Activated CD4-positive, CD25-positive, alpha-beta regulatory T cell treated with anti-CD3 and anti-CD28 coated beads, Interleukin-2, amount 50 U/mL, for 72 hours (primary cell): ENCODE measurements around the gene SNTN.

Experiments
- DNase-seq: peaks from one replicate; pipeline ENCODE4 v3.0.0; 2021

The SNTN gene

DNA sequence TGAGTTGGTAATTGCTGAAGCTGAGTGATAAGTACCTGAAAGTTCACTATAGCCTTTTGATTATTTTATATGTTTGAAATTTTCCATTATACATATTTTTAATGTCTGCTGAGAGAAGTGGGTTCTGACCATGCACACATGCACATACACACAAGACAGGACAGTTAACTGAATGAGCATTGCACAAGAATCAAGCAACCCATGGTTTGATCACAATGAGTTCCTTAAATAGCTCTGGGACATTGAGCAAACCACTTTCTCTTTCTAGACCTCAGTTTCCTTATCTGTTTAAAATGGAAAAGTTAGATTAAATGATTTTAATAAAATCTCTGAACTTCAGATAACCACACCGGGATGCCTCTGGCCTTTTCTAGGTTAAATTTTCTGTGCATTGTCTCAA lies 26.7 kb downstream of the SNTN start:
- no peak for DNase-seq

DNA sequence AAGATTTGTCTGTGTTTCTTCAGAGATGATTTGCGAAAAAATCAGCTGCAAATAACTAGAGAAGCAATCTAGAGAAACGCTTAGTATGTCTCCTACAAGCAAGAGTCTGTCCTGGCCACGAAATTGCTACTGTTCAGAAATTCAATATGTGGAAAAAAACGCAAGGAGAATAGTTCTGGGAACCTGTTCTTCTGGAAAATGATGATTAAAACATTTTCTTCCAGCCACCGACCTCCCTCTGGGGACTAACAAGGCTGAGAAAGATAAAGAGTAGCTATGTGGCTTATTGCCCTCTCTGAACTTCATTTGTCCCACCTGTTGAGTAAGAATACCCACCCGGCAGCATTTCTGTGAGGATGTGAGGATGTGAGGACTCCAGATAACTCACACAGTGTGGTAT lies 31.6 kb downstream of the SNTN start:
- no peak for DNase-seq

DNA sequence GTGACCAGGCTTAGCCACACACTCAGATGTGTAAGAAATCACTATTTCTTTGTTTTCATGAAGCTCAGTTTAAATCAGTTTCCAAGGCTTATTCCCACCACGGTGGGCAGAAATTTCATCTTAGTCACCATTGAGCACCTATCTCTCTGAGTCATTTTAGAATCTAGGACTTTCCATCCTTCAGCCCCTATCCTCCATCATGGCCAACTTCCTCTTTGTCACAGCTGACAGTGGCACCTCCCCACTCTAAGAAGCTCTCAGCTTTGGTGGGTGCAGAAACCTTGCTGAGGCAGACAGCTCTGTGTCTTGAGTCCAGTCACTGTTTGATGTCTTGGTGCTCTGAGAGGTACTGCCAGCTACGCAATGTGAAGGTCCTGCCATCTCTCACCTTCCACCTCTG lies 32.9 kb downstream of the SNTN start:
- DNase-seq, result no peak

DNA sequence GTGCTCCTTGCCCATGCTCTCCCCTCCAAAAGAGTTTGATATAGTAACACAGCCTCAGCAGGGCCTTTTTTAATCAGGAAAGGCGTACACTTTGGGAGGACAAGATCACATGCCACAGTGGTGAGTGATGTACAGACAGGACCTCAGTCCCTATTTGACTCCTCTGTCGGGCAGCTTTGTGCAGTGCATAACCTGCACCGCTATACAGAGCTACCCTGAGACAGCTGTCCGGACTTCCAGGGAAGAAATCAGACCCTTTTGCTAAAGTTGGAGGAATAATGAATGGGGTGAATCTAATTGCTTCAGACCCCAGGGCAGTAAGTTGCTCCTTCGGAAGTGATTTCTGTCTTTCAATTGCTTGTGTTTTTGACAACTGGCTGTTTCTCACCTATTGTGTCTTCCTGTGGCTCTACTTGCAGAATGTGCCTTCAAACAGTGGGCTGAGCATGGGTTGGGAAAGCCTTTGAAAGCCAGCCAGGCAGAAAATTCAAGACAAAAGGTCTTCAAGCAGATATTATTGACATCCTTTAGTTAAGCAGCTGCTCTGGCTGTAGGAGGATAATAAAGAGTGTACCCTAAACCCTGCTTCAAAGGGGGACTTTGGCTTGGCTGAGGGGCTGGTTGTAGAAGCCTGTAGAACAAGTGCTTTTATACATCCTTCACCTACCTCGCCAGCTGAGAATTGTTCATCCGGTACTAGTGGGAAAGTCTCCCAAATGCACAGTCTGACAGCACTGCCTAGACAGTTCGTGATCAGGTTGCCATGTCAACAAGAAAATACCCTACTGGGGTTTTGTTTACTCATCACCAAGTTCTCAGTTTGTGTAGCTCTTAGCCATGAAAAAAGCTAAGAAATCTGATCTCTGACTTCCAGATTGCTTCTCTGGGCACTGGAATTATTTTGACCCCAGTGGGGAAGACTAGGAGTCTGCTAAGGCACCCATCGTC lies 35.1 kb downstream of the SNTN start:
- DNase-seq, result no peak

DNA sequence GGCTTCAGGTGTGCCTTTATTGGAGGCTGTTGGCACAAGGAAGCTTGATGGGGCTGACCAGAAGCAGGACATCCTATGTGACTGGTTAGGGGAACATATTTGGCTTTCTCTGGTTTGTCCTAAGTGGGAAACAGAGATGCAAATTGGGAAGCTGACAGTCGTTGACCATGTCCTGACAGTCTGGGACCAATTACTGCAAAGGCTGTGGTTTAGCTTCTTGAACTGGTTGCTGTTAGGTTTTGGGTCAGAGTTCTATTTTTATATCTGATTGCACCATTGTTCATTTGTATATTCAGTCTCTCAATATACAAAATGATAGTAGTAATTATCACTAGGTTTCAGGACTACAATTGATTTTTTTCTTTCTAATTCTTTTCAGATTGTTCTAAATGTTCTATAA lies 36.8 kb downstream of the SNTN start:
- DNase-seq, result no peak

DNA sequence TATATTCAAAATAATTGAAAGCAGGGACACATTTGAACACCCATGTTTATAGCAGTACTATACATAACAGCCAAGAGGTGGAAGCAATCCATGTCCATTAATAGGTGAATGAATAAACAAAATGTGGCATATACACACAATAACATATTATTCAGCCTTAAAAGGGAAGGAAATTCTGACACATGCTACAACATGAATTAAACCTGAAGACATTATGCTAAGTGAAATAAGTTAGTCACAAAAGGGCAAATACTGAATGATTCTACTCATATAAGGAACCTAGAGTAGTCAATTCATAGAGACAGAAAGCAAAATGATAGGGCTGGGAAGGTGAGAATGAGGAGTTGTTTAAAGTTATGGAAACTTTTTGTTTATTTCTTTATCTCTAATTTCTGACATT lies 40.9 kb downstream of the SNTN start:
- DNase-seq, result no peak

DNA sequence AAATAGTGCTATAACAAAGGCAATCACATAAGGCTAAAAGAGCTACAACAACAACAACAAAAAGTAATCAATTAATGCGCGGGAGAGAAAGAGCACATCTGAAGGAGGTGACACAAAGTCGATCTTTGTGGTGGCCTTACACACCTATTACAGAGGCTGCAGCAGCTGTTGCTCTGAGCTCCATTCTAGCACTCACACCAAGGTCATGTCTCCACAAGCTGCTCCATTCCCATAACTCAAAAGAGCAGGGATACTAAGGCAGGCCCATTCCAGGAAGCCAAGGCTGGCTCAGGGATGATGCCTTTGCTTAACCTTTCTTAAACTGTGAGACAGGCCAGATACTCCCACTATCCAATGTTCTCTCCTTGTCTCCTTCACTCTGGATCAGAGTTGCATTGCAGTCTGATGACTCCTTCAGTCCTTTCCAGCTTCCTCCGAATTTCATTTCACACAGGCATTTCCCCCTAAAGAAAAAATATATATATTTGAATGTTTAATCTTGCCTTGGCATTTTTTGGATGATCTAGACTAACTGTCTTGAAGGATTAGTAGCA lies 52.7 kb downstream of the SNTN start:
- no peak for DNase-seq

DNA sequence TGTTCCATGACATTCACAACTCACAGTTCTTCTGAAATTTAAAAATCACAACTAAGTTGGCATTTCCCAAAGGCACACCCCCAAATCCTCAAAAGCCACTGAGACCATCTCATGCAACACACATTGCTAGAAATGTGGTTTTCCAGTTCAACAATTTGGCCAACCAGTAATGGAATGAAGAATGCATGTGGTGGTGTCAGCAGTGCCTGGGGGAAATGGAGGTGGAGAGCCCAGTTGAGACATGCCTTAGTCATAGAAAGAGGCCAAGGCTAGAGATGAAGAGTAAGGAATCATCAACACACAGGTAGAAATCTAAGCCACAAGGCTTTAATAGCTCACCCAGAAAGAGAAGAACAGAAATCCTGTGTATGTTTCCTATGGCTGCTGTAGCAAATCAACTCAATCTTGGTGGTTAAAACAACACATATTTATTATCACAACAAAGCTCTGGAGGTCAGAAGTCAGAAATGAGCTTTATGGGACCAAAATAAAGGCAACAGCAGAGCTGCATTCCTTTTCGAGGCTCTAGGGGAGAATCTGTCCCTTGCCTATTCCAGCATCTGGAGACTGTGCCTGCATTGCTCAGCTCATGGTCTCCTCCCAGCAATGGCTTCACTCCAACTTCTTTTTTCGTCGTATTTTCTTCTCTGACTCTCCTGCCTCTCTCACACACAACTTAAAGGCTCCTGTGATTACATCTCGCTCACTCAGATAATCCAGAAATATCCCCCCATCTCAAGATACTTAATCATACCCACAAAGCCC lies 54.0 kb downstream of the SNTN start:
- DNase-seq, result no peak

DNA sequence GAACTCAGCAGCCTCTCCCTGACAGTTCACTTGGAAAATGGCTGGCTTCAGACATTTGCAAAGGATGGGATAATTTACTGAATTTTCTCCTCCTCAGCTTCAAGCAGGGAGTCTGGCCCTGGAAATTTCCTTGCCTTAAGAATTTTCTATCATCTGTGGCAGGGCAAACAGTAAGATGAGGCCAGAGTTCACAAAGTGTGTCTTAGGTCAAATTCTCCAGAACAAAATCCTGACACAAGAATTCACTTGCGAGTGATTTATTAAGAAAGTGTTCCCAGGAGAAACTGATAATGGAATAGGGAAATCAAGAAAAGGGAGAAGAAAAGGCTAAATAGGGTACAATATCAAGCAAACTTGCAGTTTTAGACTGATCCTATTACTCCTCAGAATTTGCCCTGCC lies 55.3 kb downstream of the SNTN start:
- DNase-seq, result no peak

DNA sequence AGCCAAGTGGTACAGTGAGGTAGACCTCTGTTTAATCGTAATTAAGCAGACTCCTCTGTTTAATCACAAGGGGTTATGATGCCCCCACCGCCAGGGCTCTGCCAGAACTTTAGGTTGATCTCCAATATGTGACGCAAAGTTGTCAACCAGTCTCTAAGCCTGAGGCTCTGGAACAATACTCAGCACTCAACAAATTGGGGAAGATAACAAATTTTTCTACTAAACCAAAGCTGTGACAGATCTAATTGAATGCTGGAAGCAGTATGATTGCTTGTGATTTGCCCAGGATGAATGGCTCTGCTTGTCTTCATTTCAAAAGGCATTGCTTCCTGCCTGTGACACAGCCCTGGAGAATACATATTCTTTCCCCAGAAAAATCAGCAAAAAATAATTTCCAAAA lies 57.1 kb downstream of the SNTN start:
- no peak for DNase-seq
